Measurements from ENCODE around the gene RLN3. TPM values are rescaled to one million over a fixed set of nuclear protein-coding genes. Genes with fewer than 3 reads are reported as not detected.
"Not testable (repeated sequence)": the region's sequence is repeated elsewhere in the genome, so short reads cannot be mapped to it uniquely, and the experiment has no call there.

Gene RLN3
- total RNA-seq, 1 experiment from 2014 or later, result not detected

DNA sequence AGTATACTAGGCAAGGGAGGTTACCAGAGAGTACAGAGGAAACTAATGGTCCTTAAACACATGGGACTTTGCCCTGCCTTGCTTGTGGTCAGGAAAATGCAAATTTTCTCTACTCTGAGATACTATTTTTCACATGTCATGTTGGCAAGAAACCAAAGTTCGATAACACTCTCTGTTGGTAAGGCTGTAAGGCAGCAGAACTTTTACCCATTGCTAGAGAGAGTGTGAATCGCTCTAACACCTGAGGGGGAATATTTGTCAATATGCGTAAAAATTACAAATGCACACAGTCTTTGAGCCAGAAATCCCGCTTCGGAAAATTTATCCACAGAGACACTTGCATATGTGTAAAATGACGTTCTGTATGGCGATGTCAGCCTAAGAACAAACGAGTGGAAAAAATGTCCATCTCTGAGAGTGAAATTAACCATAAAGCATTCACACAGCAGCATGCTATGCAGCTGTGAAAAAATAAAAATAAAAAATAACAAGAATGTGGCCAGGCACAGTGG is 12.4 kb upstream of the RLN3 start:
- H3K36me3 ChIP-seq (ENCODE audit: low read depth, low read length), result no peaks in the 10 kb centered on the region
- no peak for TF ChIP-seq EZH2phosphoT487 (IDR thresholded peaks at IDR 0.05; ENCODE audit: borderline replicate concordance, low read length)
- no peak for TF ChIP-seq CTCF (conservative IDR thresholded peaks at IDR 0.05; ENCODE audit: low read depth, low read length)
- TF ChIP-seq EZH2 (IDR thresholded peaks at IDR 0.05; ENCODE audit: low read length, unreplicated experiment), result no peak
- no peaks in the 10 kb centered on the region for H3K9me2 ChIP-seq (replicated peaks; ENCODE audit: low read length)
- H3K4me1 ChIP-seq (ENCODE audit: insufficient read depth, low read length), result no peaks in the 10 kb centered on the region
- no peaks in the 10 kb centered on the region for H3K9me3 ChIP-seq (ENCODE audit: low read length)
- H3K4me3 ChIP-seq (ENCODE audit: low read length), result no peak overlapping the region
- no peak overlapping the region for H3K9ac ChIP-seq (ENCODE audit: low read length)
- ChIA-PET CTCF (no interaction called here), POLR2A (ENCODE audit: unreplicated experiment) (no interaction called here)
- no peak overlapping the region for H2AFZ ChIP-seq (ENCODE audit: low read length)
- intact Hi-C loops (cut with micrococcal nuclease), result no loop called here
- H3K4me2 ChIP-seq (ENCODE audit: low read length), result no peak overlapping the region
- no peak for DNase-seq
- no peak overlapping the region for H3K27ac ChIP-seq (ENCODE audit: low read length)
- no peaks in the 10 kb centered on the region for H3K27me3 ChIP-seq (ENCODE audit: low read length)
- no peaks in the 10 kb centered on the region for H4K20me1 ChIP-seq (ENCODE audit: low read length)
- no TSS peak for BruUV-seq (replicated peaks)
- no peak for ATAC-seq
- H3K79me2 ChIP-seq (ENCODE audit: low read length), result no peaks in the 10 kb centered on the region
- H3F3A ChIP-seq (ENCODE audit: low read length, unreplicated experiment), result no peaks in the 10 kb centered on the region

- ATAC-seq, result no peak
- intact Hi-C loops (cut with micrococcal nuclease), result no loop called here
- Histone ChIP-seq H3K27me3 (ENCODE audit: low read length) (no peaks in the 10 kb centered on the region), H3F3A (ENCODE audit: low read length, unreplicated experiment) (no peaks in the 10 kb centered on the region), H3K4me3 (ENCODE audit: low read length) (no peak overlapping the region), H3K9ac (ENCODE audit: low read length) (no peak overlapping the region), H3K79me2 (ENCODE audit: low read length) (no peaks in the 10 kb centered on the region), H3K27ac (ENCODE audit: low read length) (no peak overlapping the region), H3K4me2 (ENCODE audit: low read length) (no peak overlapping the region), H3K36me3 (ENCODE audit: low read depth, low read length) (no peaks in the 10 kb centered on the region), H3K9me3 (ENCODE audit: low read length) (no peaks in the 10 kb centered on the region), H4K20me1 (ENCODE audit: low read length) (no peaks in the 10 kb centered on the region), H2AFZ (ENCODE audit: low read length) (no peak overlapping the region), H3K9me2 (replicated peaks; ENCODE audit: low read length) (no peaks in the 10 kb centered on the region), H3K4me1 (ENCODE audit: insufficient read depth, low read length) (0 out of 2 replicates have a peak, but pooled peaks cover 6% of the 10 kb centered on the region)
- no TSS peak for BruUV-seq (replicated peaks)
- ChIA-PET POLR2A (ENCODE audit: unreplicated experiment) (no interaction called here), CTCF (interaction anchor here (0.6 kb wide), 2 partner anchors 21 to 253 kb away, joined by 4 read pairs; no protein-coding TSS in a partner anchor)
- no peak for TF ChIP-seq EZH2 (IDR thresholded peaks at IDR 0.05; ENCODE audit: low read length, unreplicated experiment)
- no peak for TF ChIP-seq CTCF (conservative IDR thresholded peaks at IDR 0.05; ENCODE audit: low read depth, low read length)
- DNase-seq, result no peak
These were observed 8.8 kb upstream of the RLN3 start for GRCh38 chr19:14019100-14019499.

DNA sequence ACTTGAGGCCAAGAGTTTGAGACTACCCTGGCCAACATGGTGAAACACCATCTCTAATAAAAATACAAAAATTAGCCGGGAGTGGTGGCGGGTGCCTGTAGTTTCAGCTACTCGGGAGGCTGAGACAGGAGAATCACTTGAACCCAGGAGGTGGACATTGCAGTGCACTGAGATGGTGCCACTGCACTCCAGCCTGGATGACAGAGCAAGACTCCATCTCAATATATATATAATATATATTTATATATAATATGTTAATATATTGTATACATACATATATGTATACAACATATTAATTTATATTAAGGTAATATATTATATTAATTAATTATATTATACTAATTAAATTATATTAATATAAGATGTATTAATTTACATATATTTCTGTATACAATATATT is 8.2 kb upstream of the RLN3 start:
- H3K9ac ChIP-seq (ENCODE audit: low read length); H3K27me3 ChIP-seq (ENCODE audit: low read length); H3K4me1 ChIP-seq (ENCODE audit: insufficient read depth, low read length); H3K27ac ChIP-seq (ENCODE audit: low read length); H3K4me2 ChIP-seq (ENCODE audit: low read length); H3K9me3 ChIP-seq (ENCODE audit: low read length); H4K20me1 ChIP-seq (ENCODE audit: low read length); BruUV-seq (replicated peaks); H3K4me3 ChIP-seq (ENCODE audit: low read length); H2AFZ ChIP-seq (ENCODE audit: low read length); H3F3A ChIP-seq (ENCODE audit: low read length, unreplicated experiment); POLR2A ChIA-PET (ENCODE audit: unreplicated experiment); DNase-seq; ATAC-seq; intact Hi-C loops (cut with micrococcal nuclease); H3K79me2 ChIP-seq (ENCODE audit: low read length); H3K36me3 ChIP-seq (ENCODE audit: low read depth, low read length); H3K9me2 ChIP-seq (replicated peaks; ENCODE audit: low read length): not testable (repeated sequence)
- CTCF ChIA-PET, result interaction anchor here (0.6 kb wide), 1 partner anchor 20 kb away, joined by 4 read pairs; no protein-coding TSS in a partner anchor

Data from PC-3 (cell line).